NCI-H526 (cell line): ENCODE data around the gene PDK2.

Experiments
- DNase-seq, 2 experiments: peaks; one replicate each; lab custom pipeline; 2025; lab: John Stamatoyannopoulos, UW

The PDK2 gene

DNA sequence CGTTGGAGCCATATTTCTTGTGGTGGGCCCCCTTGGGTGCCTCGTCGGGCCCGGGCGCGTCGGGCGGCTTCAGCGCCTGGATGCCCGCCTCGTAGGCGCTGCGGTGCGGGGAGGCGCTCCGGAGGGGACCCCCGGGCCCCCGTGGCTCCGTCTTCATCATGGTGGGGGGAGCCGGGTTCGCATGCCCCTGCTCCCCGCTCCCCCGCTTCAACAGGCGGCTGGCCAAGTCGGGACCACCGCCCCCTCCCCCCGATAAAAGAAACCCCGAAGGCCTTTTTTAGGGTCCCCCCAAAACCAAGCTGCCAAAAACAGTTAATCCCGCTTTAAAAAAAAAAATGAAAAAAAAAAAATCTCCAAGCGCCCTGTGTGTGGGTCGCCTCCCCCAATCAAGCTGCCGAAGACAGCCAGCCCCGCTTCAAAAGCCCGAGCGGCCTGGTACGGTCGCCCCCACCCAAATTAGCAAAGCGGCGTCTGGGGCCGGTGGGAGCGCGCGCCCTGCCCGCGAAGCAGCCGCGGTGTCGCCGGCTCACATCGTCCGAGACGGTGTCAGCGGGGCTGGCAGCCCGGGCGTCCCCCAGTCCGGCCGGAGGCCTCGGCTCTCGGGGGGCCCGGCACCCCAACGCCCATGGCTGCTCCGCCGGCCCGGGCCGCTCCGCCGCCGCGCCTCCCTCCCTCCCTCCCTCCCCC, 55.3 kb downstream of the PDK2 start, which contains the start of gene PPP1R9B:
Gene PPP1R9B (minus strand): TSS at position 324 of the 687 bp plus-strand sequence. CDS start 164 bp downstream, at position 160.
- no peak for DNase-seq

DNA sequence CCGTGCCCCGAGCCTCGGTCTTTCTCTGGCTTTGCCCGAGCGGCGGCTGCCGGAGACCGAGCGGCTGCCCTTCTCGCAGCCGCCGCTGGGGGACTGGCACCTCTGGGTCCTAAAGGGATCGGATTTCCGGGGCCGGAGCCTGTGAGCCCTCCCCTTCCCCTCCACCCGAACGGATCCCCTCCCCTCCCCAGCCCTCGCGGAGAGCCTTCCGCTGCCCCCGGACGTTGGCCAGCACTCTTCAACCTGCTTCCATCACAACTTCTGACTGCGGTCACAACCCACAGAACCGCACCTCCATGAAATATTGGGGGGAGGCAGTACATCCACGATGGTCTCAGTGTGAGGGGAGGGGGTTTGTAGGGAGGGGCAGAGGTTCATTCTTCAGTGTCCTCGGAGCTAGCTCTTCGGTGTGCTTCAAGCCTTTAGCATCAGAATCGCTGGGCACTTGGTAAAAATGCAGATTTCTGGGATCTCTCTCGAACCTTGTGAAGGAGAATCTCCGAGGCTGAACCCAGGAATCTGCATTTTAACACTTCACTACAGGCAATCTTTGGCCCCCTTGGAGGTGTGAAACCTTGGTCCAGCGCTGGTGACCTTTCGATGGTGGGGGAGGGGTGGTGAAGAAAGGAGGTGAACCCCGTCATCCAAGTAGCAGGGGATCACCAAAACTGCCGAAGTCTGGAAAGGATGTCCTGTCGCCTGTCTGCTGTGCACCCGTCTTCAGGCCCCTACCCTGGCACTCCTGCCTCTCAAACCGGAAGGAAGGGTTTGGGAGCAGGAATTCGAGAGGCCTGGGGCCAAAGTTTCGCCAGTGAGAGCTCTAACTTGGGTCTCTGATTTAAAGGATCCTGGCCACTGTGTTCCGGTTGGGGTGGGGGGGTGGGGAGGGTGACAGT, 56.1 kb downstream of the PDK2 start:
- peak; percentile 81 to 98 for DNase-seq

DNA sequence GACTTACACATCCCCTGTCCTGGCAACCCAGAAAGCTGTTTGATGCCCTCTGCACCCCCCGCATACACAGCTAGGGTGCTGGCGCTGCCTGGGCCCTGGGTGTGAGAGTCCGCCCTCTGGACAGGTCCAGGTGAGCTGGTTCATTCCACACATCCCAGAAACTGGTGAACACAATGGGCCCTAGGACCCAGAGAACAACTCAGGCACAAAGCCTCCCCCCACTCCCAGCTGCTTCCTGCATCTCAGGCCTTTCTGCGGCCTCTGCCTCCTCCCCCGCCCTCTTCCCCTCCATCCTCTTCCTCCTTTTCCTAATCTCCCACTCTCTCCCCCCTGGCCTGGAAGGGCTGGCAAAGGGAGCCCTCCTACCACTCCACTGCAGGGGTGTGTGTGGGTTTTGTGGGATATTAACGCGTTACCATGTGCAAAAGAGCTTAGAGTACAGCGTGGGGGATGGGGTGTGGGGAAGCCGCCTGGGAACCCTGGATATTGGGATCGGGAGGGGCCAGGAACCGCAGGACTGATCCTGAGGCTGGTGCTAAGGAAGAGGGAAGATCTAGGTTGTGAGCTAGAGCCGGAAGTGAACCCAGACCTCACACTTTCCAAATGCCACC, 56.9 kb downstream of the PDK2 start:
- peak; percentile 88 to 94 for DNase-seq

DNA sequence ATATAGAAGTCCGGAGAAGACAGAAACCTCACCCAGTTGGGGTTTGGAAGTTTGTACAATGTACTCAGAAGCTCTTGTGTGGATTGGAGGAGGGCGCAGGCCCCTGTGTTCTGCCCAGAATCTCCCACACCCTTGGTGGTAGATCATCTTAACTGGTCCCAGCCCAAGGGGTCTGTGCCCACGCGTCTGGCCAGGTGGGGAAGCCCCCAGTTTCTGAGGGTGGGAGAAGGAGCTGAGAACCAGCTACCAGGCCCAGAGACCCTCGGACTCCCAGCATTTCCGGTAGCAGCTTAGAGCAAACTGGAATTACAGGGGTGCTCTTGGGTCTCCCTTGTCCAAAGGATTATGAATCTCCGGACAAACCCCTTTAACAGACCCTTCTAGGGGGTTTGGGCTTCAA, 57.6 kb downstream of the PDK2 start:
- no peak for DNase-seq

DNA sequence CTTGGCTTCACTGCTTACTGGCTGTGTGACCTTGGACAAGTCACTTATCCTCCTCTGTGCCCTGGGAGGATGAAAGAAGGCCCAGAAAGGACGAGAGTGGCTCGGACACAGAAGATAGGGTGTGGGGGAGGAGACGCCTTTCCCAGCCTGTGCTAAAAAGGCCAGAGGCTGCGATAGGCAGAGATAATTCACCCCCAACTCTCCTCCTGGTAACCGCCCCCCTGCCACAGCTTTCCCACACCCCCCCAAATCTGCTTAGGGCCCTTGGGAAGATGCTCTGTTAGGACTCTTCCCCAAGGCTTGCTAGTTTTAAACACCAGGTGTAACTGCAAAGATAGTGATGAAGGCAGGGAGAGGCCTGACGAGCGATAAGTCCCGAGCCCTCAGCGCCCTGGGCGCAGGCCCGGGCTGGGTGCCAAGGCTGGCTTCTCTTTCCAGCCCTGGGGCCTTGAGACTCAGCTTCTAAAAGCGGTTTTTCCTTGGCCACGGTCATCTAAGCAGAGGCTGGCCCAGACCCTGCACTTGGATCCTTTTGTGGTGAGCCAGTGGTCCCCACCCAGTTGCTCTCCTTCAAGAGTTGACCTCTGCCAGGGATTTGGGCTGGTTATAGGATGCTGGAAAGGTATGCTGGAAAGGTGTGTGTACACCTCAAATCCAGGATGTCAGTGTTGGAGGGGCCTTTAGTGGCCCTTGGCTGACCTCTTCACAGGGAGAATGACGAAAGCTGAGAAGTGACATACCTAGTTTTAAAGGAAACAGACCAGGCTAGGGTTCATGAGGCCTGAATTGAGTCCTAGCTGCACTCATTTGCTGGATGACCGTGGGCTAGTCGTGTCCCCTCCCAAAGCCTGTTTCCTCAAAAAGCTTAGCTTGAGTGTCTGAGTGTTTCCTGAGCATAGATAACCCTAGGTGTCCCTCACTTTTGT, 58.8 kb downstream of the PDK2 start:
- DNase-seq, result no peak

DNA sequence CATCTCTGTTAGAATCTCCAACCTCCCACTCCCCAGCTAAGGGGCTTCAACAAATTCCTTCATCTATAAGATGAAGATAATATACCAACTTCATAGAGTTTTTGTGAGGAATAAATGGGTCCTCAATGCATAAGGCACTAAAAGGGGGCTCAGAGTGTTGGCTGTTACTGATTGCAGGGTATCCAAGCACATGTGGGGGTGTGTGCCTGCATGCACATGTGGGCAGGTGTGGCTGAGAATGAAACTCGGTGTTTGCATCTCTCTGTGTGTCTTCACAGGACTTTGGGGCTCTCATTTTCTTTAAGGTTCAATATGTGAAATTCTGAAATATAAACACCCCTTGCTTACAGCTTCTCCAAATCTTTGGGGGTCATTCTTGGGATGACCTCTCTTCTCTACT, 59.5 kb downstream of the PDK2 start:
- no peak for DNase-seq

DNA sequence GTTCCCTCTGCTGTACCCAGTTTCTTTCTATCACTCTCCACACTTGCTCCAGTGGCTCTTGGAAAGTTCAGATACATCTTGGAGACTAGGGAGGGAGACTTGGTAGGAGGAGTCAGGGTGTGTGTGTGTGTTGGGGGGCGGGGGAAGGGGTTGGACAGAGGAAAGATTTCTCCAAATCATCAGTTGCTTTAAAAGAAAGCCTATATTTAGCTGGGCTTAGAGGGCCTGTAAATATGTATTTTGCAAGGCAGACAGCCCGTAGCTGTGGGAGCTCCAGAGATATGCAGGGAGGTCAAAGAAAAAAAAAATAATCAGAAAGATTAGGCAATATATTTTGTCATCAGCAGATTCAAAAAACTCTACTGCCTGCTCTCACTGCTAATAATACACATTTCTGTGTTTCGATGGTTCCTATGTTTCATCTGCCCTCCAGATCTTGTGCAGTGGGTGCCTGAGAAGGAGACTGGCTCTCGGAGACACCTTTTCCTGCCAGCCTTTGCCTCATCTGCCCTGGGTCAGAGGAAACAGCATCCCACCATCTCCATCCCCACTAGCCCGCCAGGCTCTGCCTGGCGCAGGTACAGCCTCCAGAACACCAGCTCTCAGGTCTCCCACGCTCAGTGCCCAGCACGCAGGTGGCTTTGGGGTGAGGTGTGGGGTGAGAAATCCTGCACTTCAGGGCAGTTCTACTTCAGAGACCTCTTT, 60.1 kb downstream of the PDK2 start:
- no peak for DNase-seq

DNA sequence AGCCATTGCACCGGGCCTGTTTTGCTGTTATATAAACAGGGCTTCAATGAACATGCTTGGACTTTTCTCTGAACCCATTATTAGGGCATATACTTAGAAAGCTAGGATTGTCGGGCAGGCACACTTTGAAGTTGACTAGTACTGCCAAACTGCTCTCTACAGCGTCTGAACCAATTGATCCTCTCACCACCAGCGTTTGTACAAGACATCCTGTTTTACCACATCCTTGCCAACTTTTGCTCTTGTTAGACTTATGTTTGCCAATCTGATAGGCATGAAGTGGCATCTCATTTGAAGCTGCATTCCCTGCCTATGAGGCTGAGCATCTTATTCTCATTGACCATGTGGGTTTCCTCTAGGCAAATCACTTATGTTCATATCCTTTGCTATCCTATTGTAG, 62.7 kb downstream of the PDK2 start:
- no peak for DNase-seq

DNA sequence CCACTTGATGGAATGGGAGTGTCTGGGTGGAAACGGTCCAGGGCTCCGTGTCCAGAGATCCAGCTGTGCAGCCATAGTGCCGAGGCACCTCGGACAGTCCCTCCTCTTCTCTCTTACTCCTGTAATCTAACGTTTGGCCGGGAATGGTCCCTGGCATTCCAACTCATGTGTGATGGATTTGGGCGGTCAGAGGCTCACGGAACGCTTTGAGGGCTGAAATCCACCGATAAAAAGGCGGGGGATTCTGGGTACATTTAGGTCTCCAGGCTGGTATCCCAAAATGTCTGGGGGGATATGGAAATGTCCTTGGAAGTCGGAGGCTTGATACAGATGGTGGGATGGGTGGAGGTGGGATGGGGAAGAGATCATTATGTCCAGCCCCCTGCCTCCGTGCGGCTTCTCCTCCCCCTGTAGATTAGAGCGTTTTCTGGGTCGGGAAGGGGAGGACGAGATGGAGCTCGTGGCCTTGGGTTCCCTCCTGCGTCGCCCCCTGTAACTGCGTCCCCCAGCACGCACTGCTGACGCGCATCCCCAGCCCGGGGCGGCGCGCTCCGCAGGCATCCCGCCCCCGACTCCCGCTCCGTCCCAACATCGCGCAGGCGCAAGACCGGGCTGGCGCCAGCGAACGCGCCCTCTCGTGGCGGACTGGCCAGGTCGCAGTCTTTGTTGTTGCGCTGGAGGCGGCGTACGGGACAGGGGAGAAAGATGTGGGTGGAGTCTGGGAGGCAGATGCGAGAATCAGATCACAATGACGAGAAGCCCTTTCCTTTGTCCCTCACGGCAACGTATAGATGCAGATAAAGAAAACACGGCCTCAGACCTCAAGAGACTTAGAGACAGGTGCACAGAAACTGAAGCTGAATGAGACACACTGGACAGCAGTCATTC, 66.1 kb downstream of the PDK2 start:
- peak; percentile 83 to 96 for DNase-seq
